GM13976 (cell line): Measurements from ENCODE around the gene ZNF836.

Experiments
- DNase-seq: peaks from one replicate; pipeline ENCODE4 v3.0.0; 2012; ENCODE audit warnings: low spot score
- in situ Hi-C: fragments of 300-500 bp; cut with MboI; formaldehyde crosslinking; loops from one replicate; pipeline ENCODE4 v1.12.0; 2022; ENCODE audit warnings: low sequenced_read_pairs, mixed read lengths, inconsistent platforms; ENCODE audit not compliant: unreplicated experiment
- TF ChIP-seq, protein P1 (sequence below): IDR thresholded peaks from 2 replicates; pipeline ENCODE4 v1.5.1; 2012; ENCODE audit warnings: borderline replicate concordance, mild to moderate bottlenecking; ENCODE audit not compliant: insufficient read depth; ENCODE audit errors: extremely low read depth, missing control alignments, control extremely low read depth

ZNF836 gene

DNA sequence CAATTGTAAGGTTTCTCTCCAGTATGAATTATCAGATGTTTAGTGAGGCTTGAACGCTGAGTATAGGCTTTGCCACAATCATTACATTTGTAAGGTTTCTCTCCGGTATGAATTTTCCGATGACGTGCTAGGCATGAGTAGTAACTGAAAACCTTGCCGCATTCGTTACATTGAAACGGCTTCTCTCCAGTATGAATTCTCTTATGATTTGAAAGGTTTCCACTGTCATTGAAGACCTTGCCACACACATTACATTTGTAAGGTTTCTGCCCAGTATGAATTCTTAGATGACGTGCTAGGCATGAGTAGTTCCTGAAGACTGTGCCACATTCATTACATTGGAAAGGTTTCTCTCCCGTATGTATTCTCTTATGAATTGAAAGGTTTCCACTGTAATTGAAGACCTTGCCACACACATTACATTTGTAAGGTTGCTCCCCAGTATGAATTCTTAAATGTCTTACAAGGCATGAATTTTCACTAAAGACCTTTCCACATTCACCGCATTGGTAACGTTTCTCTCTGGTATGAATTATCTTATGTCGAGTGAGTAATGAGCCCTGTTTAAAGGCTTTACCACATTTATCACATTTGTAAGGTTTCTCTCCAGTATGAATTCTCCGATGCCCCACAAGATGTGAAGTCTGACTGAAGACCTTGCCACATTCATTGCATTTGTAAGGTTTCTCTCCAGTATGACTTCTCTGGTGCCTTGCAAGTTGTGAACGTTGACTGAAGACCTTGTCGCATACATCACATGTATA lies 15.6 kb downstream of the ZNF836 start:
- in situ Hi-C loops, result no loop called here
- TF ChIP-seq, protein P1, sequence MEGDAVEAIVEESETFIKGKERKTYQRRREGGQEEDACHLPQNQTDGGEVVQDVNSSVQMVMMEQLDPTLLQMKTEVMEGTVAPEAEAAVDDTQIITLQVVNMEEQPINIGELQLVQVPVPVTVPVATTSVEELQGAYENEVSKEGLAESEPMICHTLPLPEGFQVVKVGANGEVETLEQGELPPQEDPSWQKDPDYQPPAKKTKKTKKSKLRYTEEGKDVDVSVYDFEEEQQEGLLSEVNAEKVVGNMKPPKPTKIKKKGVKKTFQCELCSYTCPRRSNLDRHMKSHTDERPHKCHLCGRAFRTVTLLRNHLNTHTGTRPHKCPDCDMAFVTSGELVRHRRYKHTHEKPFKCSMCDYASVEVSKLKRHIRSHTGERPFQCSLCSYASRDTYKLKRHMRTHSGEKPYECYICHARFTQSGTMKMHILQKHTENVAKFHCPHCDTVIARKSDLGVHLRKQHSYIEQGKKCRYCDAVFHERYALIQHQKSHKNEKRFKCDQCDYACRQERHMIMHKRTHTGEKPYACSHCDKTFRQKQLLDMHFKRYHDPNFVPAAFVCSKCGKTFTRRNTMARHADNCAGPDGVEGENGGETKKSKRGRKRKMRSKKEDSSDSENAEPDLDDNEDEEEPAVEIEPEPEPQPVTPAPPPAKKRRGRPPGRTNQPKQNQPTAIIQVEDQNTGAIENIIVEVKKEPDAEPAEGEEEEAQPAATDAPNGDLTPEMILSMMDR, result no peak
- DNase-seq, result no peak

- in situ Hi-C loops, result no loop called here
- no peak for DNase-seq
- TF ChIP-seq, protein P1, result no peak
Observed at GRCh38 chr19:52148256-52148655, 23.2 kb downstream of the ZNF836 start.

- TF ChIP-seq, protein P1, result no peak
- in situ Hi-C loops, result no loop called here
Observed at GRCh38 chr19:52142001-52142595, 29.3 kb downstream of the ZNF836 start.

GRCh38 chr19:52141203-52141602 lies 30.2 kb downstream of the ZNF836 start:
- DNase-seq, result no peak
- in situ Hi-C loops, result no loop called here
- TF ChIP-seq, protein P1, result no peak

More at GRCh38 chr19:52142001-52142595, 29.3 kb downstream of the ZNF836 start:
- no peak for DNase-seq

GRCh38 chr19:52140032-52140710 lies 31.2 kb downstream of the ZNF836 start:
- TF ChIP-seq, protein P1, result no peak
- DNase-seq, result peak; percentile 97
- in situ Hi-C loops, result no loop called here

DNA sequence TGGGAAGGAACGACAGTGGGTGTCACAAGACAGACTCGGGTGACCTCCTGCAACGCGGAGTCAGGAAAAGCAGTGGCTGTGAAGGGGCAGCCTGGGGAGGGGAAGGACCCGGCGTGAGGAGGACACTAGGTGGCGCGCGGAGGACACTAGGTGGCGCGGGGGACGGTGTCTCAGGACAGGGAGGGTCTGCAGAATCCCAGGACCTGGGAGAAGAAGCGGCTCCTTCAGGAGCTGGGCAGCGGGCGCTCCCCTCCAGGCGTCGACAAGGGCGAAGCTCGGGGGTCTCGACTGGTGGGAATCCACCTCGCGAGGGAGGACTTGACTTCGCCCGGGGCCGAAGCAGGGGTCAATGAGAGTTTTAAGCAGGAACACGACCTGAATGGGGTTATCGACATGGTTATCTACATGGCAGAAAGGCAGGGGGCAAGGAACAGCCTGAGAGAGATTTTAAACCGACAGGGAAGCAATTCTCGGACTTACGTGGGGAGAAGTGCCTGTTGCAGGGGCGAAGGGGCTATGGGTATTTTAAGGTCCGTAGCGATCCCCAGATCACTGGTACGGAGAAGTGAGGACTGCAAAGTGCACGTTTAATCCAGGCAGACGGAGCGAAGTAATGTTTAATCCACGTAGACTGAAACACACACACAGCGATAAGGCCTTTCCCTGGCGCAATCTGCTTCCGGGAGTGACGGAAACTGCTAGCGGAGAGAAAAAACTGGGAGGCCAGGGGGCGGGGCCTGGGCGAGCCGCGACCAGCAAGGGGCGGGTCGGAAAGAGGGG lies 32.0 kb downstream of the ZNF836 start, which contains the start of gene ZNF616:
ZNF616 (minus strand) TSS at position 687 of the 780 bp plus-strand sequence. CDS start 9,426 bp downstream, outside the sequence.
- peak; percentile 78 for DNase-seq
- in situ Hi-C loops, result no loop called here
- TF ChIP-seq, protein P1, result peak; percentile 83
